Left kidney (tissue), 2 donors: ENCODE measurements around the gene AHNAK. TPM values are rescaled to one million over a fixed set of nuclear protein-coding genes. Genes with fewer than 3 reads are reported as not detected.
A peak's percentile ranks its signal among the peaks of the same experiment; 100 is the strongest.
"Not testable (repeated sequence)": the region's sequence is repeated elsewhere in the genome, so short reads cannot be mapped to it uniquely, and the experiment has no call there.

Experiments used
- DNase-seq: peaks from one replicate; pipeline ENCODE4 v3.0.0-alpha.2; 2013
- polyA plus RNA-seq: library from polyadenylated mRNA; unstranded; fragments of 120-200 nt; gene quantifications from one replicate; pipeline ENCODE4 v1.2.1, GENCODE V29; 2013; ENCODE audit not compliant: insufficient read length

Gene AHNAK
- polyA plus RNA-seq, 1 donor, result 199 TPM

DNA sequence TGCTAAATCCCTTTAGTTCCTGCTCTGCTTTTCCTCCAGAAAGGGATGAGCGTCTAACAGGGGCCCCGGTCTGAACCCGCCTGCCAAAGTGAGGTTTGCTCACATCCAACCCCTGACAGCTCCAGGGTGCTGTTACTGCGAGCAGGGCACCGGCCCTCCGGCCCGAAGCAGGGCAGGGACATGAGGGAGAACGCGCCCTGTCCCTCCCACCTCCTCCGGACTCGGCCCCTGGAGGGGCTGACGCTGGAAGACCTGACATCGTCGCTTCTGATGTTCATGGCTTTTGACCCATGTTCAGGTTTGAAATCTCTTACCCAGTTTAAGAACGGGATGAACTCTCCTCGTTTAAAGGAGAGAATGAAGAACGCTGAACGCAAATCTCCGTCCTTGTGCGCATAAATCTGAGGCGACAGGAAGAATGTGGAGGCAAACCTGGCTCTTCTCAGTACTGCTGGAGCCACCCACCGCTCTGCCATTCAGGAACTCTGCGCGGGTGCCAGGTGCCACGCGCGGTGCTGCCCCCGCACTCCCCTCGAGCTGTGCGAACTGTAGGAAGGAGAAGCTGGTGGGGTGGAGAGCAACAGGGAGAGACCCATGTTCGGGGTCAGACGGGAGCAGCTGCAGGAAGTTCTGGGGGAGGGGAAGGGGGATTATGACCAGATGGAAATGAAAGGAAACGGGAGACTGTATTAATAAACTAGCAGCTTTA lies 27.9 kb upstream of the AHNAK start:
- no peak for DNase-seq

DNA sequence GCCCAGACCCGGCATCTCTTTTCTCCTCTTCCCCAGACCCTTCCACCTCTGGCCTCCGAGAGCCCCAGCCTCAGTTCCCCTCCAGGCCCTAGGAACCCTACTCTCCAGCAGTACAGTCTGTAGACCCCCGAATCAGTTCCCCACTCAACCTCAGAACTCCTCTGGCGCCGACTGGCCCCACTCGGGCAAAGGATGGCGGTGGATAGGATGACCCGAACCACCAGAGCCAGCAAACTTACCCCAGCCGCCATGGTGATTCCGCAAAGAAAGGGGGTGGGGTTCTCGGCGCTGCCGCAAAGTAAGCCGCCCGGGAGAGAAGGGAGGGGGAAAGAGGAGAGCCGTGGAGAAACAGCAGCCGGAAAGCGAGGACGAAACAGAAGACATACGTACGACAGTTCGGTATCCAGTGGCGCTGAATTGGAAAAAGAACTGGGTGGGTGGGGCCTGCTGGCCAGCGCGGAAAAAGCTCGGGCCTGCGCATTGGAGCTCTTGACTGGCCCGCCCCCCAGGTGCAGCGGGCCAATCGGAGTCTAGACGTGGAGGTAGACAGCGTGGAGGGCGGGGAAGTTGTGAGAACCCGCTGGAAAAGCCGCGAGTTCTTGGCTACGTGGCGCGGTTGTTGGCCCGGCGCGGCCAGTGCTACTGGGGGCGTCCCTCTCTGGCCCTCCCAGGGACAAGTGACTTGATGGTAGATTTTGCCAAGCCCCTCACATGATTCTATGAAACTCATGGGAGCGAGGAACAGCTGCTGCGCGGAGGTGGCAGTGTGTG lies 27.2 kb upstream of the AHNAK start, which contains the start of gene EEF1G:
Gene EEF1G (minus strand): TSS at position 300 of the 771 bp plus-strand sequence. CDS start 49 bp downstream, at position 251.
- DNase-seq, result peak; percentile 99

DNA sequence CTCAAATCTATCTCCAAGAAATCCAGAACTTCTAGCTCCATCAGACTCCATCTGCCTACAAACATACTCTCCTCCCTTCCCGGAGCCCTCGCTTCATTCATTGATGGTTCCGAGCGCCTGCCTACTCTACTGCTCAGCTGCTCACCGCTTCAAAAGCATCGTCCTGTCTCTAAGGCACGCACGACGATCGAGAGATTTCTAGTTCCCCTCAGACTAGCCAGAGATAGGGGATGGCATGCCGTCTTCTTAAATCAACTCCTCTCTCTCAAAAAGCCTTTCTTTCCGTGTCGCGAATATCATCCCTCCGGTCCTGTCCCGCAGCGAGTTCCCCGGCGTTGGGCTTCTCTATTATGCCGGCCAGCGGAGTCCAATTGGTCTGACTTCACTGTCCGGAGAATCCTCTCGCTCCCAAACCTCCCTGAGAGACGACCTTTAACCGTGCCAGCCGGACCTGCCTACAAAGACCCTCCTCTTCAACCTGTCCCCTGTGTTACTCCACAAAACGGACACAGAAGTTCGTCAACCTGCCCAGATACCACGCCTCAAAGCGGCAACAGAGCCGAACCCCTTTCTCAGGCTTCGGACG lies 26.5 kb upstream of the AHNAK start:
- DNase-seq, result no peak

DNA sequence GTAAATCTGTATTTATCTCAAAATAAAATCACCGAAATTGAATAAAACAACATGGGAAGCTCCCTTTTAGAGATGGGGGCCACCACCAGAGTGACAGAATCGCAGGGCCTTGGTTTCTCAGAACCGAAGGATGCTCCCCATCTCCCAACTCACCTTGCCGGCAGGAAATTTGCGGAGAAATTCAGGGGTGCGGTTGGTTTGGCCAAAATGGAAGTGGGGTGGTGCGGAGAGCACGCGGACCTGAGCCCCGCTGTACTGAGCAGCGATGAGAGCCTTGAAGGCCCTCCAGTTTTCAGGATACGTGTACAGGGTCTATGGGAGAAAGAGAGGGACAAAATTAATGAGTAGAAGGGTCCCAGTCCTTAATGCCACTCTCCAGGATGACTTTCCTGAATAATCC lies 25.8 kb upstream of the AHNAK start:
- no peak for DNase-seq

DNA sequence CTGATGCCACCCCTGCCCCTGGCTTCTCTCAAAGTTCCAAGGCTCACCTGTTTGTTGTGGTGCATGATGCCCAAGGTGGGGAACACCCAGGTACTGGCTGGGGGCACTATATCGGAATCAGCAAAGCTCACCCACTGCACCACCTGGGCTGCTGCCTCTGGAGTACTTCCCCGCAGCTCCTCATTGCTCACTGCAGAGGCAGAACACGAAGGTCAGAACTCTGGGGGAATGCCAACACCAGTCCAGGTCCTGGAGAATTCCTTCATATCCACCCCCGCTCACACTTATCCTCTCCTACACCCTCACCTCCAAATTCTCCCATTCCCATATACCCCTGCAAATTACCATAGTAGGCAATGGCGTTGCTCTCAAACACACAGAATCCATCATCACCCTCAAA lies 24.9 kb upstream of the AHNAK start:
- DNase-seq, result not testable (repeated sequence)

DNA sequence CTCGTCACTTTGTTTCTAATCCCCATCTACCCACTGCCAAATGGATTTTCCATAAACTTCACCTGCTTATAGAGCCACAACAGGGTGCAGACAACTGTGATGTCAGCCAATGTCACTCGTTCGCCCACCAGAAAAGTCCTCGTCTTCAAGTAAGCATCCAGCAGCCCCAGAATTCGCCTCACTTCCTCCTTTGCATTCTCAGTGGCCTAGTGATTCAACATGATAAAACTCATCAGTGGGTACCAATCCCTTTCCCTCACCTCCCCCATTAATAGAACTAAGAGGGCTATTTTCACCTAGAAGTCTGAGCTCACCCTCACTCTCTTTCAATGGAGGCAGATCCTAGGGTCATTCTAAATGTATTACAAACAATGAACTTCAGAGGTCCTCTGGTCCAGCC lies 24.3 kb upstream of the AHNAK start:
- DNase-seq, result not testable (repeated sequence)

DNA sequence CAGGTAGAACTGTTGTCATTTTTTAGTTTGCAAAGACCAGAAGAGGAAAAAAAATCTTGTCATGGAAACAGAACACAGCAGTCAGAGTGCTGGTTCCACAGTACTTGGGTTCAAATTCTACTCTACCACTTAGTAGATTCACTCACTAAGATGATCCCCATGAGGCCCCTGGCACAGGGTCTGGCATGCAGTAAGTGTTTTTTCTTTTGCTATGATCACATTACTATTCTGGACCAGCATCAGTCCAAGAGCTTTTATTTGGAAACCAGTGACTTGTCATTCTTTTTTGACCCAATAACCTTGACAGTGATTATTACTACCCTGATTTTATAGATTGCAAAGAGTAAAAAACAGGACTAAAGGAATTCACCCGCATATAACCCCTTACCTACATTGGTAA lies 23.0 kb upstream of the AHNAK start:
- DNase-seq, result no peak

DNA sequence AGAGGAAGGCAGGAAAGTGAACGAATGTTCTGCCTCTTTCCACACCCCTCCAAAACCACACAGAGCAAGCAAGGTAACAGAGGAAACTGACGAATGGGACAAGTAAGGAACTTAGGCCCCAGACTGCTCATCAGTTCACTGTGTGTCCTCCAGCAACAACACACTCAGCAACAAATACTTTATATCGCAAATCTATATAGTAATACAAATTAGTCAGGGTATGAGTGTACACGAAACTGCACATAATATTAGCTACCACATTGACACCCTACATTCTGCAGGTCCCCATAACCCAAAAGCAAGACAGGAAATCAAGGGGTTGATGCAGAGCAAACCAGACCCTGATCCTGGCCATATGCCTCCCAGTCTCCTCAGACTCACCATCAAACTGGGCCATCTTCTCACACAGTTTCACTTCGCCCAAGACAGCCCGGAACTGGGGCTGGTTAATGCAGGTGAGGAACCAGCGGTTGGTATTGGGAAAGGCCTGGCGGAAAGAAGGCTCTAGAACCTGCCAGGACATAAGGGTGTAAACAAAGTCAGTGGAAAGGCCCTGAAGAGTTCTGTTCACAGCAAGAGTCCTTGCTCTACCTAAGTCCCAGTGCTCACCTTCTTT lies 20.5 kb upstream of the AHNAK start:
- DNase-seq, result no peak

DNA sequence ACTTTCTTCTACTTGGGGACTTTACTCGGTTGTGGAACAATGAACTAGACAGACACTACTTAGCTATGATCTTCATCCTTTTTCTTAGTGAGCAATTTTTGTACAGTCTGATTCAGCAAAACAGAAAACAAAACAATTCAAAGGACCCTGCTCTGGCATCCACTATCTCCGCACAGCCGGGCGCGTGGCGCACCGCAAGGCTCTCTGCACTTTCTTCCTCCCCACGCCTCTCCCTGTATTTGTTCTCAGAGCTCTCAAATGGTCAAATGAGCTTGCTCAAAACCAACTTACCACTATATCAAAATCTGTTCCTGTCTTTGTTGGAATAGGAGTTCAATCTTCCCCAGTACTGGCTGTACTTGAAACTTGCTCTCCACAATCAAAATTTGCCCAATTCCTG lies 19.6 kb upstream of the AHNAK start:
- no peak for DNase-seq

DNA sequence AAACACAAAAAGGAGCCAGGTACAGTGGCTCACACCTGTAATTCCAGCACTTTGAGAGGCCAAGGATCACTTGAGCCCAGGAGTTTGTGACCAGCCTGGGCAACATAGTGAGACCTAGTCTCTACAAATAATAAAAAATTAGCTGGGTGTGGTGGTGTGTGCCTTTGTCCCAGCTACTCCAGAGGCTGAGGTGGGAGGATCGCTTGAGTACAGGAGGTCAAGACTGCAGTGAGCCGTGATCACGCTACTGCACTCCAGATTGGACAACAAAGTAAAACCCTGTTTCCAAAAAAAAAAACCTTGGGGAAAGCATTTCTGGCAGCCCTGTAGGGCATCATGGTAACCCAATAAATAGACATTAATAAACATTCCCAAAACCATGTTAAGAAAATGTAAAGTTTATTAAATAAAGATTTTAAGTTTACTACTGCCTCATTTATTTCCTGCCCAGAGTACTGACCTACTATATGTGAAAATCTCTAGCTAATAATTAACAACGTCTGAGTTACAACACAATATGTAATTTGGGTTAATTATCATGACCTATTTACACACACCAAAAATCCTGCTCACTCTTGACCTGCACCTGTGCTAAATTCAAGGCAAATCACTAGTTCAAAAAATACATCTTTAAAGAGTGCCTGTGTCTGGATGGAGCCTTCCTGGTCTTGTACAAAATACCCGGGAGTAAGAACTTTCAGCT lies 18.6 kb upstream of the AHNAK start:
- no peak for DNase-seq

DNA sequence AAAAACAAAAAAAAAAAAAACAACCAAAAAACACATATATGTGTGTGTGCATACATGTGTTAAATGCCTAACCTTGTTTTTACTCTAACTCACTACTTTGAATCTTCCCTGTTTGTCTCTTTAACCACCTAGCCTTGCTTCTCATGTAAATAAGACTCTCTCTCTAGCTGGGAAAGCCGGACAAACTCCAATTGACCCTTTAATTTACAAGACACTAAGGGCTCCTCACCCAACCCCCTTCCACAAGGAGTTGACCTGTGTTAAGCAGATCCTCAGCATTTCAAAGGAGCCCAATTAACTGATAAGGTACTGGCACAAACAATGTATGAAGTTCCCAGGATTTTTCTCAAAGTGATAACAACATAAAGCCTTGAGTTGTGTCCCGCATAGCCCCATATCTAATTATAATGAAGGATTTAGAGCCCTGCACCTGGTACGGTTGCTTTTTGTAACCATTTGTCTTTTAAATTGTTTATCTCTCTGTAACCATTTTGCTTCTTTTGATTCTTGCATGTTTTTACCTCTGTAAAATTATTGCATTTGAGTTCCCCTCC lies 15.1 kb upstream of the AHNAK start:
- not testable (repeated sequence) for DNase-seq

DNA sequence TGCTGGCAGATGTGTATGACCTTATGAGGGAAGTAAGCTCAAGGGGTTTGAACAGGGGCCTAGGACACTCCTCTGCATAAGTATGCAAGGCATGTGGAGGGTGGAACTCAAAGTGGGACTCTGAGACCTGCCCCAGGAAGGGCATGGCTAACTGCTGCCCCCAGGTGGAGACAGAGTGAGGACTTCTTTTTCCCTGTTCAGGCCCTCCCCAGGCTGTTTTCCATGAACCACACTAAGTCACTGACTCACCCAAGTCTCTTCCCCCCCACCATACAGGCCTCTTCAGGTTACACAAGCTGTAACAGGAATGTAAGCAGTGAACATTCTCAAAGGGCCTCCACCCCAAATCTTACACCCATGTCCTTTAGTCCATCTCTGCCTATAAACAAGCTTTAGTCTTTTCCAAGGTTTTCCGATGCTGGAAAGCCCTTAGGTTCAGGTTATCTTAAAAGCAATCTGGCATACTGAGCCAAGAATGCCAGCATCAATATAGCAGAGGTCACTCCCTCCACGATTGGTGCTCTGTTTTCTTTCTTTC lies 14.0 kb upstream of the AHNAK start:
- no peak for DNase-seq

DNA sequence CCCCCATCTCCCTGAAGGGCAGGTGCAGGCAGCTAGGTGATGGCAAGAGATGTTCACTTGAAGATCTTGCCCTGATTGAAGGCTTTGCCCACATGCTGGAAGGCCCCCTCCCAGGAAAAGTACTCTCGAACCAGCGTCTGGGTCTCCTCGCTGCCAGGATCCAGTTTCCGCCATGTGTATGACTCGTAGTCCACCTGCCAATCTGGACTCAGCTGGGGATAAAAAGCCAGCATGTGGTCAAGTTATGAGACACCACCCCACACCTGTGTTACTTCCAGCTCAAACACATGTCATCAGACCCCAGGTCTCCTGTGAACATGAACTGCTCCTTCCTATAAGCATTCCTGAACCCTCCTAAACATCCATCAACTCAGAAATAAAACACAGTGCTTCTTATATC lies 13.0 kb upstream of the AHNAK start:
- not testable (repeated sequence) for DNase-seq

DNA sequence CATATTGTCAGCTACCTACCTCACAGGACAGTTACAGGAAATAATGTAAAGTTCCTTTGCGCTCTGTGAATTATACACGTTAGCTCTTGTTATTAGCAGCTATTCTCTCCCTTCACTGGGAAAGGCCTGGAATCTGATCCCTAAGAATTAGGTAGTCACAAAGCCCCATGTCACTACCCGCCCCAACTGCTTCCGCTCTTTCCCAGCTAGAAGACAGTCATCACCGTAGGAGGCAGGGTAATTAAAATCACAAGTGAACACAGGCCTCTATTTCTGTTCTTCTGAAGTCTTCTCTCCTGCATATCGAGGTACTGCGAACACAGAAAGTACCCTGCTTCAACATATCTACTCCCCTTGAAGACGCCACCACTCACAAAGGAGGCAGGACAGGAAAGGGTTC lies 12.6 kb upstream of the AHNAK start:
- no peak for DNase-seq

DNA sequence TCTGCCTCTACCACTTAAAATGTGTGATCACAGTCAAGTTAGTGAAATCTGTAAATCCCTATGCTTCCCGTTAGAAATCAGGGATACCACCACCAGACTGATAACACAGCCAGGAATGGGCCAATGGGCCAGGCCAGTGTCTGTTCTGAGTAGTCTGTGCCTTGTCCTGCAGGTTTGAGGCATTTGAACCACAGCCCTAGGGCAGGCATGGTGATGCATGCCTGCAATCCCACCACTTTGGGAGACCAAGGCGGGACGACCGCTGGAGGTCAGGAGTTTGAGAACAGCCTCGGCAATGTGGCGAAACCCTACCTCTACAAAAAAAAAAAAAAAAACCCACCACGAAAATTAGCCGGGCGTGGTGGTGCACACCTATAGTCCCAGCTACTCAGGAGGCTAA lies 12.1 kb upstream of the AHNAK start:
- DNase-seq, result no peak

DNA sequence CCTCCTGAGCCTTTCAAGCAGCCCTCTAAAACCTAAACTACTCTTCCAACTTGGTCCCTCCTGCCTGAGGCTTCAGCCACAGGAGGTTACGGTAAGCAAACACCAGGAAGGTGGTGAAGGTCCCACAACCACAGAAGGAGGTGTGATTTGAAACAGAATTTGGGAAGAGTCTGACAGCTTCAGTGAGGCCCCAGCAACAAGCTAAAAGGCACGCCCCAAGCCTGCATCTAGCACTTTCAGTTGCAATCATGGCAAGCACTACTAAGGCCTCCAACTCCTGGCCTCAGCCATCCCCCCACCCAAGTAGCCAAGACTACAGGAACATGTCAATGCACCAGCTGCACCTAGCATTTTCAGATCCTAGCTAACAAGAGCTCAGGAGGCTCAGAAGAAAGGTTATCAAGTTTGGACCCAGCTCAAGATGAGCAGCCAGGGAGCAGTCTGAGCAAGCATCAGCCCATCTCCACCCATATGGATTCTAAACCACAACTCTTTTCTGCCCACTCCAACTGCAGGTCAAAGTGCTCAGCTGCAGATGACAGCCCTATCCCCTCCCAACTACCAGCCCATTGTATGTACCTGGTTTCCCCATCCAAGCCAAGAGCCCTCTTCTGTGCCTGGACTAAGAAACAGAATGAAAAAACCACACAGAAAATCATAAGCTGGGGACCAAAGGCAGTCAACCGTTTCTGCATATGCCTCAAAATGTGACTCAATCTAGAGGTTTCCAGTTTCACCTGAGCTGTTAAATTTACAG lies 10.4 kb upstream of the AHNAK start:
- no peak for DNase-seq

DNA sequence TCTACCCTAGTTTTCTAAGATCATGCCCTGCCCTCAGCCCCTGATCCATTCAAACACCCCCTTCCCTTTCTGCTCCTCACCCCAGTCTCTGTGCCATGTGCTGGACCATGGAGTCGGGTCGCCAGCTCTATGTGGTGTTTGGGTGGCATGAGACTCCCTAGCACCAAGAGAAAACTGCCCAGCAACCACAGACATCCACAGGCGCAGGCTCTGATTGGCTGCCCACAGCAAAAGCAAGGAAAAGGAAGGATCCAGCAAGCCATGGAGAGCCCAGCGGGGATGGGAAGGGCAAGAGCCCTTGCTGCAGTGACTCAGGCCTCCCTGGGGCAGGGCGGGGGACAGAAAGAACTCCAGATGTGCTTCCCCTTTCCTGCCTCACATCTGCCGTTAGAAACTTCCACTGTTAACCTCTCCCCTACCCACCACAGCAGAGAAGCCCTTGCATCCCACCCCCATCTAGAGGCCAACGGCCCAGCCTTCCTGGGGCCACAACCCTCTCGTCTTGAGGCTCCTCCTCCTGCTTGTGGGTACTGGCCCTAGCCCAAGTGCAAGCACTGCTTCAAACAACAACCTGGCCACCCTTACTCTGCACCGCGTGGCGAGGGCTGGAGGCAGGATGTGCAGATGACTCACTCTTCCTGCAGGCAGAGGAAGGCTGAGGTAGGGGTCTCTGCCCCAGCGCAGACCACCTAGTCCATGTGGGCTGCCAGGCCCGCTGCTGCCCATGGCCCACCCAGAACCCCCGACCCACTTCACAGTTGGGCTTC lies 9.7 kb upstream of the AHNAK start:
- DNase-seq, result no peak

DNA sequence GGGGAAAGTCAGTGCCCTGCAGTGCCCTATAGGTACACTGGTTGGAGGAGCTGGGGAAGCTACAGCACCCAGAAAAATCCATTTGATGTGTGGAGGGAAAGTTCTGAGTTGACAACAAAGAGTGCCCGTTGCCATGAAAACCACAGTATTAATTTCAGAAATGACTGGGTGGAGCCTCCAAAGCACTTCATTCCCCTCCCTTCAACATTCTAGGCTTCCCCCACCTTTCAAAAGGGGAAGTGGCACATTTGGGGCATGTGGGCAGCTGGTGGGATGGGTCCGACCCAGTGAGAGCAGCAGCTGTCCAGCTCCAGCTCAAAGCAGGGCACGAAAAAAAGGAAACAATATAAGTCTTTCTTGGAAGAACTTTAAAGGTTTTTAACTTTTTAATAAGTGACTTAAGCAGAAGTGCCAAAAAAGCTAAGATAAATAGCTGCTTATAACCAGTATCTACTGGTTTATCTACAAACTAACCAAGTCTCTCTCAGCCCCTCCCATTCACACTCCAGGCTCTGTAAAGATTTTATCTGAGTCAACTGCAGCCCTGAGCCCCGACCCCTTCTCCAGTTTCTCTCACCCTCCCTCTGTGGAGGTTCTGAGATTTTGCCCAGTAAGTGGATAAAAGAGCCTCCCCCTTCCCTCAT lies 9.0 kb upstream of the AHNAK start:
- DNase-seq, result no peak

DNA sequence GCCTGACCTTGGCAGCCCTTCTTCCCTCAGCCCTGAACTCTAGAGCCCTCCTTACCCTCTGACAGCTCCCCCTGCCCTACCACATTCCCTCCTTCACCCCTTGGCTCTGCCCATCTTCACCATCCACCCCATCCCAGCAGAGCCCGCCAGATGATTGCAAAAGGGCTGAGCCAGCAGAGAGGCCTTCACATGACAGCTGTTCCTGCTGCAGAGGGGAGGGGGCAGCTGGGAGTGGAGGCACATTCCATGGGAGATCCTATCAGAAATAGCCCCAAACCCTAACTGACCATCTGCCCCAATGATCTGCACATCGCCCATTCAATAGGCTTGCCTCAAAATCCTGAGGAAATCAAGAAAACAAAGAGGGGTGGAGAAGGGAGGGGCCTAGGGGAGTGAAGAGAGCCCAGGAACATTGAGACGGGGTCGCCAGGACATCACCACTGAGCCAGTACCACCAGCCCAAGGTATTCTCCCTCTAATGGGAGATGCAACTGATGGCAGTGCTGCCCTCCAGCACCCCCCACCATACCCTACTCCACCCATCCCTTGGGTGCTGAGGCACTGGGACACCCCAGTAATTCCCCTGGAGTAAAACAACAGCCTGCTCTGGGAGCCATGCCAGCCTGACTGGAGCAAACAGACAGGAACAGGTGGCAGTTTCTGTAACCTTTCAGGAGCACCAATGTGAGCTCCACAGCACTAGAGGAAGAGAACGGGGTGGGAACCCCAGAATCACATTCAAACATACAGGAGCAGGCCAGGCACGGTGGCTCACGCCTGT lies 8.0 kb upstream of the AHNAK start:
- DNase-seq, result no peak
